PFSK-1 (cell line): ENCODE measurements around the gene FMO5.

Source experiments
- POLR2AphosphoS5 ChIP-seq: IDR thresholded peaks from 2 replicates; pipeline ENCODE4 v1.6.1; 2012; ENCODE audit warnings: low read depth, mild to moderate bottlenecking, control low read depth, low read length, moderate library complexity
- SIN3A ChIP-seq: IDR thresholded peaks from 2 replicates; pipeline ENCODE4 v1.6.1; 2012; ENCODE audit warnings: mild to moderate bottlenecking, low read length, moderate library complexity, borderline replicate concordance; ENCODE audit not compliant: insufficient read depth
- TAF1 ChIP-seq: IDR thresholded peaks from 2 replicates; pipeline ENCODE4 v1.6.1; 2012; ENCODE audit warnings: low read length, control low read depth, borderline replicate concordance; ENCODE audit not compliant: insufficient read depth
- TF ChIP-seq, protein P1 (sequence below), 2 experiments: IDR thresholded peaks; 2 replicates each; pipeline versions ENCODE4 v1.6.1 to v1.8.0; 2011 to 2012; ENCODE audit warnings: low read depth in 2 of 2, low read length in 2 of 2, control low read depth in 1 of 2, inconsistent platforms in 1 of 2, mild to moderate bottlenecking in 1 of 2, moderate library complexity in 1 of 2; ENCODE audit not compliant: insufficient read depth in 1 of 2

DNA sequence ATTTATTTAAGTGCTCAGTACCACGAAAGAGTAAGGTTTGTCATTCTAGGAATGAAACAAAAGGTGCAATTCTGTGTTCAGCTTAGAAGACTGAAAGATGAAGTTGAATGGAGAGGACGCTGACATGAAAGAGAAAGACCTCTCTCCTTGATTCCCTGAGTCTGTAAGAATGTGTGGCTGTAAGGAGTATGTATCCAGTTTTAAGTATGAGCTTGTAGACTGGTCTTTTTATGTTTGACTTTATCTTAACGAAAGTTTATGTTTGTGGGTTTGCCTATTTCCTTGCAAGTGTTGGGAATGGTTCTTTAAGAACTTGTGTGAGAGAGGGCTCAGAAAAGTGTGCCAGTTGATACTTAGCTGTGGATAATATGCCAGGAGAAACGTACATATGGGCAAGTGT lies 18.7 kb upstream of the FMO5 start:
- TF ChIP-seq SIN3A: no peak
- TF ChIP-seq, protein P1, sequence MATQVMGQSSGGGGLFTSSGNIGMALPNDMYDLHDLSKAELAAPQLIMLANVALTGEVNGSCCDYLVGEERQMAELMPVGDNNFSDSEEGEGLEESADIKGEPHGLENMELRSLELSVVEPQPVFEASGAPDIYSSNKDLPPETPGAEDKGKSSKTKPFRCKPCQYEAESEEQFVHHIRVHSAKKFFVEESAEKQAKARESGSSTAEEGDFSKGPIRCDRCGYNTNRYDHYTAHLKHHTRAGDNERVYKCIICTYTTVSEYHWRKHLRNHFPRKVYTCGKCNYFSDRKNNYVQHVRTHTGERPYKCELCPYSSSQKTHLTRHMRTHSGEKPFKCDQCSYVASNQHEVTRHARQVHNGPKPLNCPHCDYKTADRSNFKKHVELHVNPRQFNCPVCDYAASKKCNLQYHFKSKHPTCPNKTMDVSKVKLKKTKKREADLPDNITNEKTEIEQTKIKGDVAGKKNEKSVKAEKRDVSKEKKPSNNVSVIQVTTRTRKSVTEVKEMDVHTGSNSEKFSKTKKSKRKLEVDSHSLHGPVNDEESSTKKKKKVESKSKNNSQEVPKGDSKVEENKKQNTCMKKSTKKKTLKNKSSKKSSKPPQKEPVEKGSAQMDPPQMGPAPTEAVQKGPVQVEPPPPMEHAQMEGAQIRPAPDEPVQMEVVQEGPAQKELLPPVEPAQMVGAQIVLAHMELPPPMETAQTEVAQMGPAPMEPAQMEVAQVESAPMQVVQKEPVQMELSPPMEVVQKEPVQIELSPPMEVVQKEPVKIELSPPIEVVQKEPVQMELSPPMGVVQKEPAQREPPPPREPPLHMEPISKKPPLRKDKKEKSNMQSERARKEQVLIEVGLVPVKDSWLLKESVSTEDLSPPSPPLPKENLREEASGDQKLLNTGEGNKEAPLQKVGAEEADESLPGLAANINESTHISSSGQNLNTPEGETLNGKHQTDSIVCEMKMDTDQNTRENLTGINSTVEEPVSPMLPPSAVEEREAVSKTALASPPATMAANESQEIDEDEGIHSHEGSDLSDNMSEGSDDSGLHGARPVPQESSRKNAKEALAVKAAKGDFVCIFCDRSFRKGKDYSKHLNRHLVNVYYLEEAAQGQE (IDR thresholded peaks at IDR 0.05; ENCODE audit: insufficient read depth in 1 of 2, low read depth in 2 of 2, low read length in 2 of 2): no peak
- TF ChIP-seq POLR2AphosphoS5: no peak
- TF ChIP-seq TAF1: no peak
